ENCODE measurements around the gene GDA. TPM values are rescaled to one million over a fixed set of nuclear protein-coding genes. Genes with fewer than 3 reads are reported as not detected.

The GDA gene
- total and polyA plus RNA-seq, 9 of the 15 experiments (the other 6 are each of a cell fraction or from before 2014, with no cell fraction given), result 4.5 to 18.0 (median 12.7) TPM

DNA sequence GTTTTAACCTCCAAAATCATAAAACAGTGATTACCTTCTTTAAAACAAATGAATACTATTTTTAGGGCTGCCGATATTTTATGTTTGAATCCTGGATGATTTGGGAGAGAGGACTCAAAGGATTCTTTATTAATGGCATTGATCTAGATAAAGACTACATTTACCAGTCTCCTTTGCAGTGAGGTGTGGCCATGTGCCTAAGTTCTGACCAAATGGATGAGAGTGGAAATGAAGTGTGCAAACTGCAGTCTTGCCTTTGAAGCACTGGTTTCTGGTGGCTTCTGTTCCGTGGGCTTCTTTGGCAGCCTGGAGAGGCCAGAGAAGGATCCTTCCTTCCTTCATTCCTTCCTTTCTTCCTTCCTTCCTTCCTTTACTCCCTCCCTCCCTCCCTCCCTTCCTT lies 24.3 kb upstream of the GDA start (continued):
- TF ChIP-seq, protein P1, sequence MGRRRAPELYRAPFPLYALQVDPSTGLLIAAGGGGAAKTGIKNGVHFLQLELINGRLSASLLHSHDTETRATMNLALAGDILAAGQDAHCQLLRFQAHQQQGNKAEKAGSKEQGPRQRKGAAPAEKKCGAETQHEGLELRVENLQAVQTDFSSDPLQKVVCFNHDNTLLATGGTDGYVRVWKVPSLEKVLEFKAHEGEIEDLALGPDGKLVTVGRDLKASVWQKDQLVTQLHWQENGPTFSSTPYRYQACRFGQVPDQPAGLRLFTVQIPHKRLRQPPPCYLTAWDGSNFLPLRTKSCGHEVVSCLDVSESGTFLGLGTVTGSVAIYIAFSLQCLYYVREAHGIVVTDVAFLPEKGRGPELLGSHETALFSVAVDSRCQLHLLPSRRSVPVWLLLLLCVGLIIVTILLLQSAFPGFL (CRISPR knock-in tag; IDR thresholded peaks at IDR 0.05), result no peak

DNA sequence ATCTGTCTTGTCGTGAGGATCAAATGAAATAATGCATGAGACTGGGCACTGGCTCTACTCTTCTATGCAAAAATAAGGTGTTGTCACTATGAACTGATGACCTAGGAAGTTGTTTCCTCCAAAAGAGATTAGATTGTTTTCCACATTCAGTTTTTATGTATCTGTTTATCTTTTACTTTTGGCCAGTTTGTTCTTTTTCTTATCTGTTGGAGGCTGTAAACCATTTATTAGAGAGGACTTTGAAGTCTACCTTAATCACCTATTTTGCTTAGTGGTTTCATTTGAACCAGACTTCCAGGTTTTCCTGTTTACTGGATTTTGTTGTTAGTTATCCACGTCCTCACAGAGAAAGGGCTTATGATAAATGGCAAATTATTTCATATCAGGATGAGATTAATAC lies 21.5 kb upstream of the GDA start:
- ChIA-PET POLR2A (interaction anchor here (0.6 to 1.6 kb wide), 3 partner anchors 13 to 600 kb away, joined by 3 to 5 read pairs (median 3); no protein-coding TSS in a partner anchor), CTCF (ENCODE audit: low intra/inter-chr PET ratio) (no interaction called here)
- Histone ChIP-seq H3K79me2 (ENCODE audit: control insufficient read depth, insufficient read depth, low read length) (peaks cover 9% of the 10 kb centered on the region; the same call in 2 of the 3 replicates), H3K4me2 (ENCODE audit: insufficient read depth, low read length) (no peak overlapping the region), H2AFZ (ENCODE audit: low read depth, low read length) (no peak overlapping the region), H3K27ac (ENCODE audit: extremely low read depth, low read depth, low read length) (no peak overlapping the region), H3K36me3 (ENCODE audit: control insufficient read depth, insufficient read depth, low read length) (peaks cover 10% of the 10 kb centered on the region; the same call in 2 of the 3 replicates), H4K20me1 (replicated peaks; ENCODE audit: control insufficient read depth, insufficient read depth, low read length) (no peaks in the 10 kb centered on the region), H3K27me3 (ENCODE audit: control insufficient read depth in 2 of 2, insufficient read depth in 2 of 2, low read length in 2 of 2) (no peaks in the 10 kb centered on the region), H3K4me1 (replicated peaks in 1 of 2; ENCODE audit: control insufficient read depth in 2 of 2, insufficient read depth in 2 of 2, low read length in 2 of 2) (no peaks in the 10 kb centered on the region; a peak in 1 of 5 replicates), H3K9me1 (ENCODE audit: control insufficient read depth, insufficient read depth, low read length) (no peaks in the 10 kb centered on the region), H3K4me3 (no peak overlapping the region), H3K9ac (ENCODE audit: insufficient read depth in 1 of 2, low read depth in 2 of 2, low read length in 2 of 2) (no peak overlapping the region), H3K9me3 (replicated peaks; ENCODE audit: control insufficient read depth, insufficient read depth, low read depth, low read length) (no peaks in the 10 kb centered on the region)
- 40% methylated on average over 2 of the region's 2 CpGs for WGBS (ENCODE audit: insufficient coverage, low coverage, missing lambda C conversion rate)
- intact Hi-C loops (cut with micrococcal nuclease) (no loop called here), in situ Hi-C loops (cut with MboI) (no loop called here)
- TF ChIP-seq LEF1 (IDR thresholded peaks at IDR 0.05), result no peak
- no peak for TF ChIP-seq ARID1B (IDR thresholded peaks at IDR 0.05)
- BruUV-seq (replicated peaks), result no TSS peak
- no peak for DNase-seq (ENCODE audit: extremely low read depth in 1 of 4, low spot score in 3 of 4)
- FAIRE-seq, result no peak
- ATAC-seq, result no peak
